NCI-H774 (cell line): ENCODE results near the gene DHCR24.

Experiments
- DNase-seq: peaks from one replicate; lab custom pipeline; 2025; lab: John Stamatoyannopoulos, UW

DHCR24 gene

GRCh38 chr1:54844564-54844963, 42.4 kb downstream of the DHCR24 start:
- DNase-seq, result no peak

GRCh38 chr1:54843449-54843848, 43.5 kb downstream of the DHCR24 start:
- no peak for DNase-seq

- DNase-seq, result no peak
Measured at GRCh38 chr1:54842963-54843362, 44.0 kb downstream of the DHCR24 start.

DNA sequence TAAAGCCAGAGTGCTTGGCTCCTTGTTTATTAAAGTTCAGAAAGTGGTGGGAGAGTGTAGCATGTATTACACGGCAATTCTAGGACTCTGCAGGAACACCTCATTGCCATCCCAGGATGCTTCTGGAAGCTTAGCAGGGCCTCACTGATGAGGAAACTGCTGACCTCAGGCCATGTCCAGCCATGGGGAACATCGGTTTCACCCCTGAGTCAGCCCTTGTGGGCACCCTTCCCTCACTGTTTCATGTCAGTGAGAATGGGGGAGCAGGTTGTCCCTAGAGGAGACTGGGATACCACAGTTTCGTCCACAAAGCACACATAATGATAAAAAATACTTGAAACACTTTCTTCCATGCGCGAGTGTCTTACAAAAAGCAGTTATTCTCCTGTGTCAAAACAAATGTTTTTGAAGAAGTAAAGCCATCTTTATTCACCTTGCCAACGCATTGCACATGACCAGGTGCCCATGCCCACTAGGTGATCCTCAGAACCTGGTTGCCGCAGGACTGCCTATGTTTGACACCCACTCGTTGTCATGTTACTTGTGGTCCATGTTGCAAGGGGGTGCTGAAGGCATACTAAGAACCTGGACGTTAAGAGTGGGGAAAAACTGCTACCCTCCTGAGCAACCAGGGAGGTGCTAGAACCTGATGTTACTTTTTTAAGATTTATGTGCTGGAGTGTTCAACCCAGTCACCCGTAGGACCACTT, 44.6 kb downstream of the DHCR24 start:
- no peak for DNase-seq

GRCh38 chr1:54839824-54840223, 47.2 kb downstream of the DHCR24 start:
- no peak for DNase-seq

- no peak for DNase-seq
Measured at GRCh38 chr1:54838565-54839180, 48.3 kb downstream of the DHCR24 start.

- DNase-seq, result no peak
Measured at GRCh38 chr1:54837002-54837853, 49.8 kb downstream of the DHCR24 start.

DNA sequence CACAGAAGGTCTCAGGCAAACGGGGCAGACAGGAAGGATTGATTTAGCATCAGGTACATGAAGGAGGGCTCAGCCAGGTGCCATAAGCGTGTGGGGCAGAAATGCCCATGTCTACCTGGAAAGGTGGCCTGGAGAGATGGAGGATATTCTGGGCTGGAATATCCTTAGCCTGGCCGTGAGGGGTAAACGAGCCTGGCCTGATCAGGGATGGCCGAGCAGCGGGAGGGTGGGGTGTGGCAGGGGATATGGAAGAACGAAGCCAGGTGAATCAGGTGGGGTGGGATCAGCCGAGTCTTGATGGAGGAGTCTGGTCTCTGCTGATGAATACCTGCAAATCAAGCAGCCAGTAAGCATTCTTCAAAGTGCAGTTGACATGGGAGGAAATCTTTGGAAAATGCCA, 50.4 kb downstream of the DHCR24 start:
- DNase-seq, result no peak

- DNase-seq, result no peak
Measured at GRCh38 chr1:54835970-54836369, 51.0 kb downstream of the DHCR24 start.

DNA sequence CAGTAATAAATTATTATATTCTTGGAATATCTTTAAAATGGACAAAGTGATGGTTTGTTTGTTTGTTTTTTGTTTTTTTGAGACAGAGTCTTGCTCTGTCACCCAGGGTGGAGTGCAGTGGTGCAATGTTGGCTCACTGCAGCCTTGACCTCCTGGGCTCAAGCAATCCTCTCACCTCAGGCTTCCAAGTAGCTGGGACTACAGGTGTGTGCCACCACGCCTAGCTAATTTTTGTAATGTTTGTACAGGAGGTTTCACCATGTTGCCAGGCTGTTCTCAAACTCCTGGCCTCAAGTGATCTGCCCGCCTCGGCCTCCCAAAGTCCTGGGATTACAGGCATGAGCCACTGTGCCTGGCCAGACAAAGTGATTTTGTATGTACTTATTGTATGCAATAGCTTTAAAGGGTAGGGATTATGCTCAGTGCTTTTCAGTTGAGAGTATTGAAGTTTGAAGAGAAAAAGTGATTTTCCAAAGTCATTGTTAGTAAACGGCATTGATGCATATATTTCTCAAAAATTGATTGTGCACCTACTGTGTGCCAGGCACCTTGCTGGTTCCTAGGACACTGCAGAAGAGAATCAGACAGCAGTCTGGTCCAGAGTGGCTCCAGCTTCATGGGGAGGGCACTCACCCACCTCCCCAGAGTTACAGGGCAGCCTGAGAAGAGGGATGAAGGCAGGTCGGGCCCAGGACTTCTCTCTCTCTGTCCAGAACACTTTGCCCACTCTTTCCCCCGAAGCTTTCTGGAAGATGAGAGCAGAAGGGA, 51.7 kb downstream of the DHCR24 start:
- DNase-seq, result no peak

DNA sequence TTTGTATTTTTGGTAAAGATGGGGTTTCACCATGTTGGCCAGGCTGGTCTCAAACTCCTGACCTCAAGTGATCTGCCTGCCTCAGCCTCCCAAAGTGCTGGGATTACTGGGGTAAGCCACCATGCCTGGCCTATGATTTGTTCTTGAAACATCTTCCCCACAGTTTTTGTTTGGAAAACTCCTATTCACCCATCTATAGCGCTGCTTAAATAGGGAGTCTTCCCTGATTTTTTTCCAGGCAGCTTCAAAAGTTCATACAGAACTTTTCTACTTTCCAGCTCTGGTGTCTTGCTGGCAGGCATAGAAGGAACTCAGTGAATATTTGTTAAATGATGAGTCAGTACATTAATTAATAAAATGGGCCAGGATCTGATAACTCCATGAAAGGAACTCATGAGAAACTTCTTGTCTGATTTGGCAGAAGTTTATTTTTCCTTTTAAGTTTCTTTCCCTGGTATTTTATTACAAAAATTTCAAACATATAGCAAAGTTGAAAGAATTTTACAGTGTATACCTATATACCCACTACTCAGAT, 52.9 kb downstream of the DHCR24 start:
- no peak for DNase-seq

GRCh38 chr1:54833121-54833520, 53.9 kb downstream of the DHCR24 start:
- no peak for DNase-seq

DNA sequence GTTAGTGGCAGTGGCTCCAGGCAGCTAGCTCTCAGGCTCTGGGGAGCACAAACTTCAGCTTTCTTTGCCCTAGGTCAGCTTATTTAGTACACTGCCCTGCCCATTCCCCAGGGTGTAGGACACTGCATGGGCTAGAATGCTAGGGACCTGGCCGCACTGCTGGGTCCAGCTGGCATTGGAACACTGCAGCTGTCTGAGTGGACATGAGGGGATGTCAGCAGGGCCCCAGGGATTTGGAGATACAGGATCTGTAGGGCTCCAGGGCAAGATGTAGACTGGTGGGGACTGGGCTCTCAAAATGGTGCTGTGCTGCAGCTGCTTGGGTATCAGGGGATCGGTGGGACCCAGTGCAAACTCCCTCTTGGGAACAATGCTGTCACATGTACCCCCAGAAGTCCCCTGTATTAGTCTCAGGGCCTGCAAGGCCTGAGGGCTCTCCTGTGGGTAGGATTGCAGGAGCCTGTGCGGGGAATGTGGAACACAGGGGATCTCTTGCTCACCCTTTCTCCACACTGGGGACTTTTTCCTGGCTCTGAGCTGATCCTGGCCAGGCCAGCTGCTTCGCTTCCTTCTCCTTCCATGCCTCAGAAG, 60.7 kb downstream of the DHCR24 start:
- DNase-seq, result no peak

DNA sequence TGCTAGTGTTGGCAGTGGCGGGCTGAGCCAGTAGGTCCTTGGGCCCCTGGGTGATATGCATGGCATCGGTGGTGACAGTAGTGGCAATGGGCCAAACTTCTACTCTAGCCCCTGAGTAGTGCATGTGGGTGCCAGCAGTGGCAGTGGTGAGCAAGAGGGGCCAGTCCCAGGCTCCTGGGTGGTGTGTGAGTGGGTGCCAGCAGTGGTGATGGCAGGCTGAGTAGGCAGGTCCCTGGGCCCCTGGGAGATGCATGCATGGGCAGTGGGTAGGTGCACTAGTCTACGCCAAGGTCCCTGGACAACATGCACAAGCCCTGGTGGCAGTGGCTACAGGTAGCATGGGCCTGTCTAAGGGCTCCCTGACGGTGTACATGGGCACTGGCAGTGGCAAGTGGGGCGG, 61.3 kb downstream of the DHCR24 start:
- DNase-seq, result no peak

GRCh38 chr1:54823670-54824069, 63.3 kb downstream of the DHCR24 start:
- no peak for DNase-seq

GRCh38 chr1:54819733-54820132, 67.3 kb downstream of the DHCR24 start:
- DNase-seq, result no peak

- no peak for DNase-seq
Measured at GRCh38 chr1:54819195-54819536, 67.8 kb downstream of the DHCR24 start.

DNA sequence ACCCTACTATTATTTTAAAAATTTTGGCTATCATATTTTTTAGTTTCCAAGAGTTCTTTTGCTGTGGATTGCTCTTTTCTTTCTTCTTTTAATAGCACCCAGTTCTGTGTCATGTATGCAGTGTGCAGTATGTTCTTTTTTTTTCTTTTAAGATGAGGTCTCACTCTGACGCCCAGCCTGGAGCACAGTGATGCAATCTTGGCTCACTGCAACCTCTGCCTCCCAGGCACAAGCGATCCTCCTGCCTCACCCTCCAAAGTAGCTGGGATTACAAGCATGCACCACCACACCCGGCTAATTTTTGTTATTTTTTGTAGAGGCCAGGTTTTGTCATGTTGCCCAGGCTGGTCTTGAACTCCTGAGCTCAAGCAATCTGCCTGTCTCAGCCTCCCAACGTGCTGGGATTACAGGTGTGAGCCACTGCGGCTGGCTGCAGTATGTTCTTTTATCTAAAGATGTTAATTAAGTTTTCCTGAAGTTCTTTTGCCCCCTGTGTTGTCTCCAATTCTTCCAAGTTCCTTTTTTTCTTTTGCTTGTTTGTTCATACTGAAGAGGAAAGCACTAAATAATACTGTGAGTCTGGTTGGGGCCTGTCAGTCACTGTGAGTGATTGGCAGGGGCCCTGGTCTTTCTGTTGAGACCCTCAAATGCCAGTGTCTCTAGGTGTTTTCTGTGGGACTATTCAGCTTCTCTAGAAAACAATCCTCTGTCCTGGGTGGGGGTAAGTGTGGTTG, 68.4 kb downstream of the DHCR24 start:
- no peak for DNase-seq

- DNase-seq, result no peak
Measured at GRCh38 chr1:54816951-54817350, 70.0 kb downstream of the DHCR24 start.

DNA sequence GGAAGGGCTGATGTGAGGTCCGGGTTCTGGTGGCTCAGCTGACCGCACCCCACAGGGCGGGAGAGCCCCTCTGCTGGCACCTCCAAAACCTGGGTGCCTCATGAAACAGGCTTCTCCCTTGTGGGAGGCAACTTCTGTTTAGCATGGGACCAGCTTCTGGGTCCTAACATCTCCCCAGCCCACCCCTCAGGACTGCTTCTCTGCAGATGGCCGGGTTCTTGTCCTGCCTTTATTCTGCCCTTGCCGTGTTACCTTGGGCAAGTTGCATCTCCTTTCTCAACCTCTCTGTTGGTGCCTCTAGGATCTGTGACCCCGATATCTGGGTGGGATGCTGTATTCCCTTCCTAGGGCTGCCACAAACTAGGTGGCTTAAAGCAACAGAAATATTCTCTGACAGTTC, 70.9 kb downstream of the DHCR24 start:
- DNase-seq, result no peak
